Gastroesophageal sphincter (tissue), 4 donors: ENCODE data around the gene HDGFL2. TPM values are rescaled to one million over a fixed set of nuclear protein-coding genes. Genes with fewer than 3 reads are reported as not detected.

Source experiments
- ATAC-seq: fragments of 150-250 bp; one replicate; pipeline ENCODE4 v1.9.1; 2016; ENCODE audit warnings: mild to moderate bottlenecking, moderate library complexity
- H3K27ac ChIP-seq, 4 donors: fragments of 200-600 bp; sonication (generic) in 3 of 4; 1 replicate in 3 of 4; 2 replicates in 1 of 4; pipeline ENCODE4 v1.5.1; 2016 to 2019
- H3K27me3 ChIP-seq: fragments of 200-600 bp; sonication (generic); one replicate; pipeline ENCODE4 v1.5.1; 2019
- H3K36me3 ChIP-seq, 2 donors: fragments of 200-600 bp; sonication (generic); one replicate each; pipeline ENCODE4 v1.5.1; 2019; ENCODE audit warnings: control low read depth in 1 of 2
- H3K4me1 ChIP-seq, 3 donors: fragments of 200-600 bp; sonication (generic); 1 replicate in 2 of 3; 2 replicates in 1 of 3; pipeline ENCODE4 v1.5.1; 2016 to 2019; ENCODE audit warnings: control low read depth in 2 of 3
- H3K4me3 ChIP-seq, 2 donors: fragments of 200-600 bp; sonication (generic); one replicate each; pipeline ENCODE4 v1.5.1; 2019; ENCODE audit warnings: mild to moderate bottlenecking in 1 of 2, moderate library complexity in 1 of 2
- H3K9me3 ChIP-seq, 3 donors: fragments of 200-600 bp; sonication (generic); one replicate each; pipeline ENCODE4 v1.5.1; 2017 to 2019; ENCODE audit warnings: control low read depth in 2 of 3
- CTCF ChIP-seq, 4 experiments: fragments of 200-600 bp in 2 of 4; fragments of 450-650 bp in 2 of 4; sonication (generic) in 1 of 4; IDR thresholded peaks; one replicate each; pipeline ENCODE4 v1.5.1; 2017 to 2019; ENCODE audit warnings: antibody characterized with exemption in 4 of 4, mild to moderate bottlenecking in 2 of 4, moderate library complexity in 2 of 4
- EP300 ChIP-seq: sonication (generic); formaldehyde crosslinking; IDR thresholded peaks from one replicate; pipeline ENCODE4 v1.6.1; 2017; ENCODE audit warnings: antibody characterized with exemption, mild to moderate bottlenecking
- POLR2A ChIP-seq, 2 donors: fragments of 450-650 bp; IDR thresholded peaks; one replicate each; pipeline ENCODE4 v1.6.1; 2017; ENCODE audit warnings: antibody characterized with exemption in 2 of 2, mild to moderate bottlenecking in 2 of 2, moderate library complexity in 1 of 2
- POLR2AphosphoS5 ChIP-seq: sonication (generic); formaldehyde crosslinking; IDR thresholded peaks from one replicate; pipeline ENCODE4 v1.6.1; 2017; ENCODE audit warnings: antibody characterized with exemption
- WGBS, 2 donors: methylation state at CpG; one replicate each; pipeline ENCODE4 v1.1.5; 2018; ENCODE audit warnings: low coverage in 1 of 2; 5-methylcytosine and 5-hydroxymethylcytosine counted together
- total RNA-seq, 4 donors: library from RNA; depleted of rRNA; stranded (reverse); fragments of >200 nt; gene quantifications; one replicate each; pipeline ENCODE4 v1.1.0, GENCODE V29; 2016

The HDGFL2 gene
- total RNA-seq, 4 donors from 2014 or later = 33.3 to 49.5 (median 36.2) TPM

GRCh38 chr19:4445963-4446703 lies 26.0 kb upstream of the HDGFL2 start:
- H3K36me3 ChIP-seq = peaks cover 0 to 75% of the 10 kb centered on the region in 2 donors
- TF ChIP-seq POLR2A (IDR thresholded peaks at IDR 0.05) (no peak), CTCF (IDR thresholded peaks at IDR 0.05) (no peak), POLR2AphosphoS5 (no peak), EP300 (no peak)

GRCh38 chr19:4446704-4447200 lies 25.3 kb upstream of the HDGFL2 start:
- ATAC-seq = no peak
- Histone ChIP-seq H3K36me3 (peaks cover 0 to 81% of the 10 kb centered on the region in 2 donors), H3K4me3 (no peak overlapping the region), H3K27ac (no peak overlapping the region), H3K4me1 (peaks cover 0 to 29% (median 12%) of the 10 kb centered on the region in 3 donors), H3K9me3 (no peaks in the 10 kb centered on the region), H3K27me3 (no peaks in the 10 kb centered on the region)
- no peak for TF ChIP-seq CTCF (IDR thresholded peaks at IDR 0.05)
- TF ChIP-seq POLR2A (IDR thresholded peaks at IDR 0.05) = no peak
- TF ChIP-seq EP300 = no peak
- no peak for TF ChIP-seq POLR2AphosphoS5
- WGBS, 2 donors = 80% methylated on average over 2 of the region's 15 CpGs; no CpG with 5 or more reads in 1 of the 2 donors

More at GRCh38 chr19:4445963-4446703, 26.0 kb upstream of the HDGFL2 start:
- Histone ChIP-seq H3K4me1 (peaks cover 0 to 29% (median 12%) of the 10 kb centered on the region in 3 donors), H3K4me3 (no peak overlapping the region), H3K9me3 (no peaks in the 10 kb centered on the region), H3K27ac (no peak overlapping the region), H3K27me3 (no peaks in the 10 kb centered on the region)
- ATAC-seq = no peak
- WGBS, 2 donors = 86% methylated on average over 13 of the region's 58 CpGs; no CpG with 5 or more reads in 1 of the 2 donors

- no peaks in the 10 kb centered on the region for H3K9me3 ChIP-seq
- H3K27ac ChIP-seq = peak overlapping the region in 3 of 4 donors; percentile 72 to 85 (median 80)
- peaks cover 0 to 29% (median 12%) of the 10 kb centered on the region in 3 donors for H3K4me1 ChIP-seq
- ATAC-seq = no peak
- H3K27me3 ChIP-seq = no peaks in the 10 kb centered on the region
- WGBS, 2 donors = 84% methylated on average over 4 of the region's 28 CpGs; no CpG with 5 or more reads in 1 of the 2 donors
- TF ChIP-seq POLR2AphosphoS5 (no peak), POLR2A (IDR thresholded peaks at IDR 0.05) (no peak), EP300 (no peak), CTCF (IDR thresholded peaks at IDR 0.05) (no peak)
- no peak overlapping the region for H3K4me3 ChIP-seq
- H3K36me3 ChIP-seq = peaks cover 0 to 89% of the 10 kb centered on the region in 2 donors
These were observed 24.6 kb upstream of the HDGFL2 start for GRCh38 chr19:4447327-4448146.

GRCh38 chr19:4448147-4448985 lies 23.7 kb upstream of the HDGFL2 start:
- H3K27me3 ChIP-seq = no peaks in the 10 kb centered on the region
- H3K4me1 ChIP-seq = peaks cover 0 to 29% (median 12%) of the 10 kb centered on the region in 3 donors
- no peak overlapping the region for H3K4me3 ChIP-seq
- peak overlapping the region; percentile 72 to 85 (median 76) for H3K27ac ChIP-seq
- no peak for TF ChIP-seq POLR2A (IDR thresholded peaks at IDR 0.05)
- no peak for TF ChIP-seq CTCF (IDR thresholded peaks at IDR 0.05)
- TF ChIP-seq EP300 = no peak
- no peak for TF ChIP-seq POLR2AphosphoS5
- H3K9me3 ChIP-seq = no peaks in the 10 kb centered on the region
- no peak for ATAC-seq
- 20% methylated on average over 1 of the region's 30 CpGs; no CpG with 5 or more reads in 1 of the 2 donors for WGBS, 2 donors
- H3K36me3 ChIP-seq = peaks cover 0 to 97% of the 10 kb centered on the region in 2 donors
